H1 (cell line): Measurements from ENCODE around the gene HBS1L.

Source experiments
- CHD1 ChIP-seq: IDR thresholded peaks from 2 replicates; pipeline ENCODE4 v1.6.1; 2012; ENCODE audit warnings: low read depth, low read length, improper control_type of control experiment
- GTF2F1 ChIP-seq: IDR thresholded peaks from 2 replicates; pipeline ENCODE4 v1.6.1; 2012; ENCODE audit warnings: low read depth, low read length, improper control_type of control experiment, borderline replicate concordance
- SIN3A ChIP-seq, 2 experiments: IDR thresholded peaks in 1 of 2; conservative IDR thresholded peaks in 1 of 2; 2 replicates each; pipeline ENCODE4 v1.6.1; 2011 to 2012; ENCODE audit warnings: low read length in 2 of 2, improper control_type of control experiment in 1 of 2, low read depth in 1 of 2, mild to moderate bottlenecking in 1 of 2
- USF2 ChIP-seq: IDR thresholded peaks from 2 replicates; pipeline ENCODE4 v1.6.1; 2011; ENCODE audit warnings: low read length, improper control_type of control experiment
- YY1 ChIP-seq: IDR thresholded peaks from 2 replicates; pipeline ENCODE4 v1.6.1; 2011; ENCODE audit warnings: low read depth, mild to moderate bottlenecking, low read length
- TF ChIP-seq, protein P1 (sequence below), 3 experiments: IDR thresholded peaks; 1 replicate in 2 of 3; 2 replicates in 1 of 3; pipeline versions ENCODE4 v1.5.1 to v1.6.1; 2011; ENCODE audit warnings: low read length in 3 of 3, mild to moderate bottlenecking in 3 of 3, inconsistent platforms in 2 of 3, low read depth in 1 of 3, moderate library complexity in 1 of 3; ENCODE audit not compliant: insufficient read depth in 1 of 3; ENCODE audit errors: control extremely low read depth in 1 of 3

GRCh38 chr6:135086414-135086764, 31.8 kb upstream of the HBS1L start:
- TF ChIP-seq SIN3A (conservative IDR thresholded peaks at IDR 0.05 in 1 of 2, IDR thresholded peaks at IDR 0.05 in 1 of 2; ENCODE audit: low read depth in 1 of 2, low read length in 2 of 2), result no peak
- no peak for TF ChIP-seq YY1
- TF ChIP-seq GTF2F1, result no peak
- no peak for TF ChIP-seq USF2
- TF ChIP-seq CHD1, result no peak
- TF ChIP-seq, protein P1, sequence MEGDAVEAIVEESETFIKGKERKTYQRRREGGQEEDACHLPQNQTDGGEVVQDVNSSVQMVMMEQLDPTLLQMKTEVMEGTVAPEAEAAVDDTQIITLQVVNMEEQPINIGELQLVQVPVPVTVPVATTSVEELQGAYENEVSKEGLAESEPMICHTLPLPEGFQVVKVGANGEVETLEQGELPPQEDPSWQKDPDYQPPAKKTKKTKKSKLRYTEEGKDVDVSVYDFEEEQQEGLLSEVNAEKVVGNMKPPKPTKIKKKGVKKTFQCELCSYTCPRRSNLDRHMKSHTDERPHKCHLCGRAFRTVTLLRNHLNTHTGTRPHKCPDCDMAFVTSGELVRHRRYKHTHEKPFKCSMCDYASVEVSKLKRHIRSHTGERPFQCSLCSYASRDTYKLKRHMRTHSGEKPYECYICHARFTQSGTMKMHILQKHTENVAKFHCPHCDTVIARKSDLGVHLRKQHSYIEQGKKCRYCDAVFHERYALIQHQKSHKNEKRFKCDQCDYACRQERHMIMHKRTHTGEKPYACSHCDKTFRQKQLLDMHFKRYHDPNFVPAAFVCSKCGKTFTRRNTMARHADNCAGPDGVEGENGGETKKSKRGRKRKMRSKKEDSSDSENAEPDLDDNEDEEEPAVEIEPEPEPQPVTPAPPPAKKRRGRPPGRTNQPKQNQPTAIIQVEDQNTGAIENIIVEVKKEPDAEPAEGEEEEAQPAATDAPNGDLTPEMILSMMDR (IDR thresholded peaks at IDR 0.05; ENCODE audit: control extremely low read depth in 1 of 3, insufficient read depth in 1 of 3, low read depth in 1 of 3, low read length in 3 of 3), result no peak
